HG02973 (cell line): ENCODE results near the gene SSBP3.
"Not testable (repeated sequence)": the region's sequence is repeated elsewhere in the genome, so short reads cannot be mapped to it uniquely, and the experiment has no call there.

ENCODE experiments used
- ATAC-seq: cut with Tn5 transposase; IDR thresholded peaks from one replicate; pipeline ENCODE4 v1.9.1; 2021; ENCODE audit warnings: moderate library complexity; ENCODE audit not compliant: unreplicated experiment

The SSBP3 gene

GRCh38 chr1:54394104-54394503 is 12.1 kb downstream of the SSBP3 start:
- ATAC-seq = no peak

- ATAC-seq = no peak
These were observed 13.8 kb downstream of the SSBP3 start for GRCh38 chr1:54392401-54392800.

GRCh38 chr1:54391450-54392209 is 14.6 kb downstream of the SSBP3 start:
- ATAC-seq = no peak

- no peak for ATAC-seq
These were observed 15.5 kb downstream of the SSBP3 start for GRCh38 chr1:54390655-54391054.

- not testable (repeated sequence) for ATAC-seq
These were observed 16.6 kb downstream of the SSBP3 start for GRCh38 chr1:54389608-54390007.

- no peak for ATAC-seq
These were observed 18.8 kb downstream of the SSBP3 start for GRCh38 chr1:54387419-54387818.

- ATAC-seq = no peak
These were observed 20.5 kb downstream of the SSBP3 start for GRCh38 chr1:54385727-54386022.

- ATAC-seq = no peak
These were observed 21.1 kb downstream of the SSBP3 start for GRCh38 chr1:54384918-54385726.

- no peak for ATAC-seq
These were observed 21.7 kb downstream of the SSBP3 start for GRCh38 chr1:54384471-54384870.

- ATAC-seq = no peak
These were observed 24.7 kb downstream of the SSBP3 start for GRCh38 chr1:54381524-54381923.

- no peak for ATAC-seq
These were observed 25.8 kb downstream of the SSBP3 start for GRCh38 chr1:54380290-54380882.

- ATAC-seq = no peak
These were observed 26.5 kb downstream of the SSBP3 start for GRCh38 chr1:54379555-54380289.

GRCh38 chr1:54378874-54379554 is 27.2 kb downstream of the SSBP3 start:
- ATAC-seq = no peak

- no peak for ATAC-seq
These were observed 27.9 kb downstream of the SSBP3 start for GRCh38 chr1:54378157-54378873.

GRCh38 chr1:54377040-54377691 is 29.0 kb downstream of the SSBP3 start:
- no peak for ATAC-seq

- ATAC-seq = peak; percentile 55
These were observed 29.7 kb downstream of the SSBP3 start for GRCh38 chr1:54376430-54377039.

GRCh38 chr1:54375712-54376429 is 30.3 kb downstream of the SSBP3 start:
- ATAC-seq = no peak

GRCh38 chr1:54375298-54375697 is 30.9 kb downstream of the SSBP3 start:
- no peak for ATAC-seq

- no peak for ATAC-seq
These were observed 31.4 kb downstream of the SSBP3 start for GRCh38 chr1:54374766-54375165.
